ENCODE results near the gene HCN1.
"Not testable (repeated sequence)": the region's sequence is repeated elsewhere in the genome, so short reads cannot be mapped to it uniquely, and the experiment has no call there.

DNA sequence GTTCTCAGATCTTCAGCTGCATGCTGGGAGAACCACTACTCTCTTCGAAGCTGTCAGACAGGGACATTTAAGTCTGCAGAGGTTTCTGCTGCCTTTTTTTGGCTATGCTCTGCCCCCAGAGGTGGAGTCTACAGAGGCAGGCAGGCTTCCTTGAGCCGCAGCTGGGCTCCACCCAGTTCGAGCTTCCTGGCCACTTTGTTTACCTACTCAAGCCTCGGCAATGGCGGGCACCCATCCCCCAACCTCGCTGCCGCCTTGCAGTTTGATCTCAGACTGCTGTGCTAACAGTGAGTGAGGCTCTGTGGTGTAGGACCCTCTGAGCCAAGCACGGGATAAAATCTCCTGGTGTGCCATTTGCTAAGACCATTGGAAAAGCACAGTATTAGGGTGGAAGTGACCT is 110.2 kb downstream of the HCN1 start:
- TF ChIP-seq, protein P1, sequence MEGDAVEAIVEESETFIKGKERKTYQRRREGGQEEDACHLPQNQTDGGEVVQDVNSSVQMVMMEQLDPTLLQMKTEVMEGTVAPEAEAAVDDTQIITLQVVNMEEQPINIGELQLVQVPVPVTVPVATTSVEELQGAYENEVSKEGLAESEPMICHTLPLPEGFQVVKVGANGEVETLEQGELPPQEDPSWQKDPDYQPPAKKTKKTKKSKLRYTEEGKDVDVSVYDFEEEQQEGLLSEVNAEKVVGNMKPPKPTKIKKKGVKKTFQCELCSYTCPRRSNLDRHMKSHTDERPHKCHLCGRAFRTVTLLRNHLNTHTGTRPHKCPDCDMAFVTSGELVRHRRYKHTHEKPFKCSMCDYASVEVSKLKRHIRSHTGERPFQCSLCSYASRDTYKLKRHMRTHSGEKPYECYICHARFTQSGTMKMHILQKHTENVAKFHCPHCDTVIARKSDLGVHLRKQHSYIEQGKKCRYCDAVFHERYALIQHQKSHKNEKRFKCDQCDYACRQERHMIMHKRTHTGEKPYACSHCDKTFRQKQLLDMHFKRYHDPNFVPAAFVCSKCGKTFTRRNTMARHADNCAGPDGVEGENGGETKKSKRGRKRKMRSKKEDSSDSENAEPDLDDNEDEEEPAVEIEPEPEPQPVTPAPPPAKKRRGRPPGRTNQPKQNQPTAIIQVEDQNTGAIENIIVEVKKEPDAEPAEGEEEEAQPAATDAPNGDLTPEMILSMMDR (IDR thresholded peaks at IDR 0.05), result not testable (repeated sequence)
- TF ChIP-seq POLR2A (IDR thresholded peaks at IDR 0.05; ENCODE audit: low read depth); POLR2AphosphoS5 (IDR thresholded peaks at IDR 0.05): not testable (repeated sequence)
